ENCODE data around the gene MANBA.

Gene MANBA

DNA sequence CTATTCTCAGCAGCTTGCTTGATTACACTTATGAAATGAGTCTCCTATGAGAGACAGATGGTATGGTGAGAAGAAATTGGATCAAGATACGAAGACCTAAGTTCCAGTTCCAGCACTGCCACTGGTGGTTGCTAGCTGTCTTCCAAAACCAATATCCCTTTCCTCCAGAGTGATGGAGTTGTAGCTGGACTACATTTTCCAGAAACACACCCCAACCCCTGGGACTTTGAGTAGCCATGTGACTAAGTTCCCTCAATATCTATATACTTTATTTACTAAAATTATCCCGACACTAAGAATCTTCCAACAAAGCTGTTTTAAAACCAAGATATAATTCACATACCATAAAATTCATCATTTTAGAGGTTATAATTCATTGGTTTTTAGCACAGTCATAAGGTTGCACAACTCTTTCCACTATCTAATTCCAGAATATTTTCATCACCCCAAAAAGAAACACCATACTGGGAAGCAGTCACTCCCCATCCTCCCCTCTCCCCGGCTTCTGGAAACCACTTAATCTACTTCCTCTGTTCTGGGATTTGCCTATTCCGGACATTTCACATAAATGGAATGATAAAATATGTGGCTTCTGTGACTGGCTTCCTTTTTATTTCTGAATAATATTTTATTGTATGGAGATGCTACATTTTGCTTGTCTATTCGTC is 118.0 kb downstream of the MANBA start:
- no peak for TF ChIP-seq FOXM1 (IDR thresholded peaks at IDR 0.05; ENCODE audit: borderline replicate concordance, low read depth)
- no peak for TF ChIP-seq TAF1 (IDR thresholded peaks at IDR 0.05; ENCODE audit: low read depth)
- no peak for TF ChIP-seq RAD21 (IDR thresholded peaks at IDR 0.05; ENCODE audit: low read depth)
- TF ChIP-seq, protein P1, sequence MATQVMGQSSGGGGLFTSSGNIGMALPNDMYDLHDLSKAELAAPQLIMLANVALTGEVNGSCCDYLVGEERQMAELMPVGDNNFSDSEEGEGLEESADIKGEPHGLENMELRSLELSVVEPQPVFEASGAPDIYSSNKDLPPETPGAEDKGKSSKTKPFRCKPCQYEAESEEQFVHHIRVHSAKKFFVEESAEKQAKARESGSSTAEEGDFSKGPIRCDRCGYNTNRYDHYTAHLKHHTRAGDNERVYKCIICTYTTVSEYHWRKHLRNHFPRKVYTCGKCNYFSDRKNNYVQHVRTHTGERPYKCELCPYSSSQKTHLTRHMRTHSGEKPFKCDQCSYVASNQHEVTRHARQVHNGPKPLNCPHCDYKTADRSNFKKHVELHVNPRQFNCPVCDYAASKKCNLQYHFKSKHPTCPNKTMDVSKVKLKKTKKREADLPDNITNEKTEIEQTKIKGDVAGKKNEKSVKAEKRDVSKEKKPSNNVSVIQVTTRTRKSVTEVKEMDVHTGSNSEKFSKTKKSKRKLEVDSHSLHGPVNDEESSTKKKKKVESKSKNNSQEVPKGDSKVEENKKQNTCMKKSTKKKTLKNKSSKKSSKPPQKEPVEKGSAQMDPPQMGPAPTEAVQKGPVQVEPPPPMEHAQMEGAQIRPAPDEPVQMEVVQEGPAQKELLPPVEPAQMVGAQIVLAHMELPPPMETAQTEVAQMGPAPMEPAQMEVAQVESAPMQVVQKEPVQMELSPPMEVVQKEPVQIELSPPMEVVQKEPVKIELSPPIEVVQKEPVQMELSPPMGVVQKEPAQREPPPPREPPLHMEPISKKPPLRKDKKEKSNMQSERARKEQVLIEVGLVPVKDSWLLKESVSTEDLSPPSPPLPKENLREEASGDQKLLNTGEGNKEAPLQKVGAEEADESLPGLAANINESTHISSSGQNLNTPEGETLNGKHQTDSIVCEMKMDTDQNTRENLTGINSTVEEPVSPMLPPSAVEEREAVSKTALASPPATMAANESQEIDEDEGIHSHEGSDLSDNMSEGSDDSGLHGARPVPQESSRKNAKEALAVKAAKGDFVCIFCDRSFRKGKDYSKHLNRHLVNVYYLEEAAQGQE (IDR thresholded peaks at IDR 0.05; ENCODE audit: low read depth), result no peak
- TF ChIP-seq NFIC (IDR thresholded peaks at IDR 0.05), result no peak
- no peak for TF ChIP-seq EP300 (IDR thresholded peaks at IDR 0.05; ENCODE audit: borderline replicate concordance)
- TF ChIP-seq ZBTB7A (IDR thresholded peaks at IDR 0.05; ENCODE audit: low read depth), result no peak
- no peak for TF ChIP-seq EGR1 (IDR thresholded peaks at IDR 0.05)
- no peak for TF ChIP-seq TCF12 (IDR thresholded peaks at IDR 0.05; ENCODE audit: low read depth)
- no peak for TF ChIP-seq CEBPB (IDR thresholded peaks at IDR 0.05)
- TF ChIP-seq, protein P2, sequence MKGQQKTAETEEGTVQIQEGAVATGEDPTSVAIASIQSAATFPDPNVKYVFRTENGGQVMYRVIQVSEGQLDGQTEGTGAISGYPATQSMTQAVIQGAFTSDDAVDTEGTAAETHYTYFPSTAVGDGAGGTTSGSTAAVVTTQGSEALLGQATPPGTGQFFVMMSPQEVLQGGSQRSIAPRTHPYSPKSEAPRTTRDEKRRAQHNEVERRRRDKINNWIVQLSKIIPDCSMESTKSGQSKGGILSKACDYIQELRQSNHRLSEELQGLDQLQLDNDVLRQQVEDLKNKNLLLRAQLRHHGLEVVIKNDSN (IDR thresholded peaks at IDR 0.05), result no peak
- no peak for TF ChIP-seq TEAD4 (IDR thresholded peaks at IDR 0.05)
- TF ChIP-seq CREB1 (IDR thresholded peaks at IDR 0.05; ENCODE audit: low read depth), result no peak
- TF ChIP-seq, protein P3, sequence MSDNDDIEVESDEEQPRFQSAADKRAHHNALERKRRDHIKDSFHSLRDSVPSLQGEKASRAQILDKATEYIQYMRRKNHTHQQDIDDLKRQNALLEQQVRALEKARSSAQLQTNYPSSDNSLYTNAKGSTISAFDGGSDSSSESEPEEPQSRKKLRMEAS (IDR thresholded peaks at IDR 0.05), result no peak
- TF ChIP-seq YY1 (IDR thresholded peaks at IDR 0.05; ENCODE audit: low read depth), result no peak

DNA sequence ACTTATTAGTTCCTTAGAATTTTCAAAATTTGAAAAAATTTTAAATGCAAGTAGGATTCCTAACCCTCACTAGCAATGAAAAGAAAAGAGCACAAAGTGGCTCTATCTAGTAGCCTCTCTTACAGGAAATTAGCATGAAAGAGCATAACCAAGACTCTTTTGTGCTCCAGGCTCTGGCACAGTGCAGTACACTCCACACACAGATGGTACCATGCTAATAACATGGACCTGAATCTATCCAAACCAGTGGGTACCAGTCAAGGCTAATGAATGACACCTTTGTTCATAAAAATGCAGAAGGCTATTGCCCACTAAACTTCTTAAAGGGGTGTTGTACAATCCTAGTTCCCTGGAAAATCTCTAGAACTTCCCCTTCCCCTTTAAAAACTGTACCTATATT is 119.0 kb downstream of the MANBA start:
- TF ChIP-seq RAD21 (IDR thresholded peaks at IDR 0.05; ENCODE audit: low read depth), result no peak
- no peak for TF ChIP-seq CEBPB (IDR thresholded peaks at IDR 0.05)
- TF ChIP-seq, protein P2 (IDR thresholded peaks at IDR 0.05), result no peak
- no peak for TF ChIP-seq NFIC (IDR thresholded peaks at IDR 0.05)
- no peak for TF ChIP-seq EGR1 (IDR thresholded peaks at IDR 0.05)
- TF ChIP-seq, protein P3 (IDR thresholded peaks at IDR 0.05), result no peak
- TF ChIP-seq, protein P1 (IDR thresholded peaks at IDR 0.05; ENCODE audit: low read depth), result no peak
- TF ChIP-seq EP300 (IDR thresholded peaks at IDR 0.05; ENCODE audit: borderline replicate concordance), result no peak
- TF ChIP-seq TAF1 (IDR thresholded peaks at IDR 0.05; ENCODE audit: low read depth), result no peak
- no peak for TF ChIP-seq FOXM1 (IDR thresholded peaks at IDR 0.05; ENCODE audit: borderline replicate concordance, low read depth)
- TF ChIP-seq YY1 (IDR thresholded peaks at IDR 0.05; ENCODE audit: low read depth), result no peak
- TF ChIP-seq CREB1 (IDR thresholded peaks at IDR 0.05; ENCODE audit: low read depth), result no peak
- no peak for TF ChIP-seq ZBTB7A (IDR thresholded peaks at IDR 0.05; ENCODE audit: low read depth)
- no peak for TF ChIP-seq TCF12 (IDR thresholded peaks at IDR 0.05; ENCODE audit: low read depth)
- no peak for TF ChIP-seq TEAD4 (IDR thresholded peaks at IDR 0.05)

DNA sequence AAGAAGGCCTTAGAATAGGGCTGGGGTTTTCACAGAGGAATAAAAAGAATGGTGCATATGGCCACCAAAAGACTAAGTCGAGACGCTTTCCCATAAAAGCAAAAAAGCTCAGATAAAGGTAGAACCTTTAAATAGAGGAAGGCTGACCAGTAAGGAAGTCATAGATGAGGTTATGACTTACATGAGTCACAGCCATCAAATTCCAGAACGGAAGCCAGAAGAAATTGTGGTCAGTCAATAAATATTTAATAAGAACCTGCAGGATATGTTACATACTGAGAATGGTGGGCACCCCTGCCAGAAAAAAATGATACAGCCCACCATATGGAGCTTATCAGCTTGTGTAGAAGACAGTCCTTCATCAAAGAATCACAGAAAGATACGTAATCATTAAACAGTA is 120.1 kb downstream of the MANBA start:
- TF ChIP-seq FOXM1 (IDR thresholded peaks at IDR 0.05; ENCODE audit: borderline replicate concordance, low read depth), result no peak
- TF ChIP-seq EP300 (IDR thresholded peaks at IDR 0.05; ENCODE audit: borderline replicate concordance), result no peak
- TF ChIP-seq TEAD4 (IDR thresholded peaks at IDR 0.05), result no peak
- TF ChIP-seq EGR1 (IDR thresholded peaks at IDR 0.05), result no peak
- TF ChIP-seq NFIC (IDR thresholded peaks at IDR 0.05), result no peak
- TF ChIP-seq, protein P2 (IDR thresholded peaks at IDR 0.05), result no peak
- TF ChIP-seq CREB1 (IDR thresholded peaks at IDR 0.05; ENCODE audit: low read depth), result no peak
- no peak for TF ChIP-seq RAD21 (IDR thresholded peaks at IDR 0.05; ENCODE audit: low read depth)
- TF ChIP-seq, protein P1 (IDR thresholded peaks at IDR 0.05; ENCODE audit: low read depth), result no peak
- TF ChIP-seq YY1 (IDR thresholded peaks at IDR 0.05; ENCODE audit: low read depth), result no peak
- no peak for TF ChIP-seq CEBPB (IDR thresholded peaks at IDR 0.05)
- TF ChIP-seq, protein P3 (IDR thresholded peaks at IDR 0.05), result no peak
- TF ChIP-seq TCF12 (IDR thresholded peaks at IDR 0.05; ENCODE audit: low read depth), result no peak
- no peak for TF ChIP-seq ZBTB7A (IDR thresholded peaks at IDR 0.05; ENCODE audit: low read depth)
- no peak for TF ChIP-seq TAF1 (IDR thresholded peaks at IDR 0.05; ENCODE audit: low read depth)
